DND-41 (cell line): ENCODE data around the gene POLE4.

Experiments used
- ATAC-seq: fragments of 200-7000 bp; cut with Tn5 transposase; 3 replicates; pipeline ENCODE4 v1.9.1; 2021; ENCODE audit warnings: low read depth; ENCODE audit not compliant: insufficient read depth
- DNase-seq: peaks from one replicate; pipeline ENCODE4 v3.0.0-alpha.2; 2020
- H2AFZ ChIP-seq: 2 replicates; pipeline ENCODE4 v1.6.0; 2012; ENCODE audit warnings: low read depth, low read length
- H3K27ac ChIP-seq: 2 replicates; pipeline ENCODE4 v1.5.1; 2012; ENCODE audit warnings: low read length, inconsistent platforms
- H3K27me3 ChIP-seq: fragments of 200-600 bp; sonication (generic); 2 replicates; pipeline ENCODE4 v1.6.0; 2012; ENCODE audit warnings: low read length, mild to moderate bottlenecking, inconsistent platforms; ENCODE audit not compliant: insufficient read depth, poor library complexity
- H3K36me3 ChIP-seq: 2 replicates; pipeline ENCODE4 v1.5.1; 2012; ENCODE audit warnings: low read length, inconsistent platforms; ENCODE audit not compliant: insufficient read depth
- H3K4me1 ChIP-seq: 2 replicates; pipeline ENCODE4 v1.5.1; 2012; ENCODE audit warnings: mild to moderate bottlenecking, low read length; ENCODE audit not compliant: insufficient read depth
- H3K4me2 ChIP-seq: 2 replicates; pipeline ENCODE4 v1.6.0; 2012; ENCODE audit warnings: mild to moderate bottlenecking, moderate library complexity, low read length, inconsistent platforms; ENCODE audit not compliant: insufficient read depth
- H3K4me3 ChIP-seq, 2 experiments: fragments of 200-600 bp in 1 of 2; shearing (Covaris generic) in 1 of 2; 2 replicates each; pipeline ENCODE4 v1.5.1; 2012 to 2016; ENCODE audit warnings: inconsistent platforms in 2 of 2, low read length in 2 of 2, mild to moderate bottlenecking in 2 of 2, low read depth in 1 of 2, moderate library complexity in 1 of 2
- H3K79me2 ChIP-seq: 2 replicates; pipeline ENCODE4 v1.6.0; 2012; ENCODE audit warnings: low read length, inconsistent platforms; ENCODE audit not compliant: insufficient read depth
- H3K9ac ChIP-seq: 2 replicates; pipeline ENCODE4 v1.6.0; 2012; ENCODE audit warnings: low read depth, mild to moderate bottlenecking, inconsistent platforms, low read length, moderate library complexity
- H3K9me3 ChIP-seq: 2 replicates; pipeline ENCODE4 v1.5.1; 2012; ENCODE audit warnings: low read length, moderate library complexity, mild to moderate bottlenecking, inconsistent platforms; ENCODE audit not compliant: insufficient read depth, severe bottlenecking
- H4K20me1 ChIP-seq: 2 replicates; pipeline ENCODE4 v1.6.0; 2012; ENCODE audit warnings: low read length; ENCODE audit not compliant: insufficient read depth
- CTCF ChIP-seq: IDR thresholded peaks from 2 replicates; pipeline ENCODE4 v1.5.1; 2012; ENCODE audit warnings: borderline replicate concordance, low read length, moderate library complexity, mild to moderate bottlenecking; ENCODE audit not compliant: poor library complexity, severe bottlenecking; ENCODE audit errors: extremely low read depth
- EZH2 ChIP-seq: IDR thresholded peaks from 3 replicates; pipeline ENCODE4 v1.6.1; 2012; ENCODE audit warnings: borderline replicate concordance, low read depth, mild to moderate bottlenecking, moderate library complexity, low read length, inconsistent platforms; ENCODE audit not compliant: severe bottlenecking

Gene POLE4

GRCh38 chr2:74953796-74954499, 4.5 kb upstream of the POLE4 start:
- ATAC-seq, result no peak
- Histone ChIP-seq H2AFZ (no peak overlapping the region), H3K9ac (no peak overlapping the region), H4K20me1 (no peaks in the 10 kb centered on the region), H3K36me3 (no peaks in the 10 kb centered on the region), H3K27me3 (no peaks in the 10 kb centered on the region), H3K4me2 (no peak overlapping the region), H3K4me1 (peaks cover 7% of the 10 kb centered on the region), H3K9me3 (peaks cover 6% of the 10 kb centered on the region), H3K79me2 (no peaks in the 10 kb centered on the region), H3K27ac (no peak overlapping the region), H3K4me3 (no peak overlapping the region)
- TF ChIP-seq CTCF (no peak), EZH2 (no peak)
- DNase-seq, result no peak

- Histone ChIP-seq H3K27ac (no peak overlapping the region), H3K9me3 (peaks cover 10% of the 10 kb centered on the region), H3K79me2 (no peaks in the 10 kb centered on the region), H3K4me2 (no peak overlapping the region), H3K27me3 (no peaks in the 10 kb centered on the region), H4K20me1 (no peaks in the 10 kb centered on the region), H2AFZ (no peak overlapping the region), H3K36me3 (peaks cover 4% of the 10 kb centered on the region), H3K4me3 (no peak overlapping the region), H3K9ac (no peak overlapping the region), H3K4me1 (peaks cover 13% of the 10 kb centered on the region)
- no peak for DNase-seq
- no peak for ATAC-seq
- TF ChIP-seq EZH2, result no peak
- TF ChIP-seq CTCF, result no peak
Observed at GRCh38 chr2:74954500-74954874, 4.0 kb upstream of the POLE4 start.

- H2AFZ ChIP-seq, result peak overlapping the region; percentile 94
- no peak for TF ChIP-seq EZH2
- TF ChIP-seq CTCF, result no peak
- H3K4me1 ChIP-seq, result peaks cover 25% of the 10 kb centered on the region
- H3K79me2 ChIP-seq, result no peaks in the 10 kb centered on the region
- peaks cover 7% of the 10 kb centered on the region for H3K9me3 ChIP-seq
- H3K4me2 ChIP-seq, result peak overlapping the region; percentile 78
- peak overlapping the region; percentile 96 for H3K27ac ChIP-seq
- peaks cover 16% of the 10 kb centered on the region for H3K36me3 ChIP-seq
- ATAC-seq (no peak), DNase-seq (no peak)
- no peaks in the 10 kb centered on the region for H3K27me3 ChIP-seq
- no peaks in the 10 kb centered on the region for H4K20me1 ChIP-seq
- peak overlapping the region; percentile 70 for H3K9ac ChIP-seq
- H3K4me3 ChIP-seq, result peak overlapping the region in 1 of 2 experiments; percentile 64; a peak in 3 of 4 replicates
Observed at GRCh38 chr2:74957886-74958273, 563 bp upstream of the POLE4 start.
